HG03095 (cell line): ENCODE measurements around the gene CFDP1.
"Not testable (repeated sequence)": the region's sequence is repeated elsewhere in the genome, so short reads cannot be mapped to it uniquely, and the experiment has no call there.

ENCODE experiments used
- ATAC-seq: cut with Tn5 transposase; IDR thresholded peaks from one replicate; pipeline ENCODE4 v1.9.1; 2021; ENCODE audit warnings: moderate library complexity; ENCODE audit not compliant: unreplicated experiment

Gene CFDP1

GRCh38 chr16:75301804-75302203 lies 131.5 kb downstream of the CFDP1 start:
- no peak for ATAC-seq

GRCh38 chr16:75298267-75298666 lies 135.0 kb downstream of the CFDP1 start:
- ATAC-seq, result no peak

GRCh38 chr16:75296606-75297005 lies 136.7 kb downstream of the CFDP1 start:
- no peak for ATAC-seq

GRCh38 chr16:75294773-75295459 lies 138.4 kb downstream of the CFDP1 start:
- ATAC-seq, result no peak

GRCh38 chr16:75293772-75294171 lies 139.5 kb downstream of the CFDP1 start:
- no peak for ATAC-seq

GRCh38 chr16:75293173-75293572 lies 140.1 kb downstream of the CFDP1 start:
- ATAC-seq, result no peak

- ATAC-seq, result no peak
Measured at GRCh38 chr16:75292691-75293090, 140.6 kb downstream of the CFDP1 start.

- ATAC-seq, result no peak
Measured at GRCh38 chr16:75289189-75289588, 144.1 kb downstream of the CFDP1 start.

- no peak for ATAC-seq
Measured at GRCh38 chr16:75288596-75289120, 144.6 kb downstream of the CFDP1 start.

GRCh38 chr16:75288181-75288580 lies 145.1 kb downstream of the CFDP1 start:
- no peak for ATAC-seq

- no peak for ATAC-seq
Measured at GRCh38 chr16:75287708-75288107, 145.6 kb downstream of the CFDP1 start.

- ATAC-seq, result no peak
Measured at GRCh38 chr16:75286389-75286788, 146.9 kb downstream of the CFDP1 start.

GRCh38 chr16:75282466-75283281 lies 150.6 kb downstream of the CFDP1 start:
- ATAC-seq, result no peak

GRCh38 chr16:75281826-75282225 lies 151.5 kb downstream of the CFDP1 start:
- no peak for ATAC-seq

- ATAC-seq, result not testable (repeated sequence)
Measured at GRCh38 chr16:75281009-75281408, 152.3 kb downstream of the CFDP1 start.

- ATAC-seq, result no peak
Measured at GRCh38 chr16:75280331-75280804, 152.9 kb downstream of the CFDP1 start.

GRCh38 chr16:75279305-75279704 lies 154.0 kb downstream of the CFDP1 start:
- ATAC-seq, result no peak

GRCh38 chr16:75273054-75273925 lies 160.0 kb downstream of the CFDP1 start:
- no peak for ATAC-seq

- not testable (repeated sequence) for ATAC-seq
Measured at GRCh38 chr16:75272629-75273028, 160.7 kb downstream of the CFDP1 start.

- peak; percentile 52 for ATAC-seq
Measured at GRCh38 chr16:75272097-75272551, 161.2 kb downstream of the CFDP1 start.
